ENCODE results near the gene PTPRN2. TPM values are rescaled to one million over a fixed set of nuclear protein-coding genes. Genes with fewer than 3 reads are reported as not detected.
"Not testable (repeated sequence)": the region's sequence is repeated elsewhere in the genome, so short reads cannot be mapped to it uniquely, and the experiment has no call there.

The PTPRN2 gene
- total RNA-seq, 2 experiments from 2014 or later, result 4.7 to 4.8 TPM

DNA sequence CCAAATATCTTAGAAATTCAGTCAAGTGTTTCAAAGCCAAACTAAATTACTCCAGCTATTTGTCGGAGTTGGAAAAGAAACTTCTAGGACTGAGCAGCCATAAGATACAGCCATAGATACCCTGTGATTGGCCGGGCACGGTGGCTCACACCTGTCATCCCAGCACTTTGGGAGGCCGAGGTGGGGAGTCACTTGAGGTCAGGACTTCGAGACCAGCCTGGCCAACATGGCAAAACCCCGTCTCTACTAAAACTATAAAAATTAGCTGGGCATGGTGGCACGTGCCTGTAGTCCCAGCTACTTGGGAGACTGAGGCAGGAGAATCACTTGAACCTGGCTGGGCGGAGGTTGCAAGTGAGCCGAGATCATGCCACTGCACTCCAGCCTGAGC lies 607.3 kb downstream of the PTPRN2 start:
- H3K27ac Mint-ChIP-seq; POLR2A ChIA-PET; CTCF ChIA-PET; DNase-seq; H3K4me3 Mint-ChIP-seq; H3K4me1 Mint-ChIP-seq; H3K36me3 Mint-ChIP-seq (ENCODE audit: low read depth); H3K27me3 Mint-ChIP-seq: not testable (repeated sequence)
- peaks cover 13% of the 10 kb centered on the region for H3K9me3 Mint-ChIP-seq

DNA sequence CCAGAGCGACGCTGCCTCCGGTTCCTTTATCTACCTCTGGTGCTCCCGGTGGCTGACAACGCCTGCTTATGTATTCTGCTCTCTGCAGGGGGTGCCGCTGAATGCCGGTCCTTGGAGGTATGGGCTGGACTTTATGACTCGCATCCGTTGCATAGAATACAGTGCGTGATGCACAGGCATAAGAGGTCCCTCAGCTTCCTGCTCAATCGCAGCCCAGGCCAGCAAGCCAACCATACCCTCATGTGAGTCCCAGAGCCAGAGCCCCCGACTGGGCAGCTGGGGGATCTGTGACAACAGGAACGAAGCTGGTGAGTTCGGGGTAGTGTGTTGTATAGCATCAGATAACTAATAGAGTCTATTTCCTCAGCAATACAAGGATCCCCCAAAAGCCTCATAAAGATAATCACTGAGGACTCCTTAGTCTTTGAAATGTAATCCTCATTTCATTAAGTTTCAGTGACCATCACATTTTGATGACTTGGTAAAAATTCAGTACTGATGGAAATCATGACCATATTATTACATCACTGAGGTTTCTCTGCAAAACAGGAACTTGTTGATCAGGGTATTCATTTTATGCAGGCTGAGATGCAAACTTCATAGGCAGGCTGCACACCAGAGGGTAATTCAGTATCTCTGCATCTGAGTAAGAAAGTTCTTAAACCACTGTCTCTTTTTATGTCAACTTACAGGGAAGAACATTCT lies 607.8 kb downstream of the PTPRN2 start:
- H3K4me1 Mint-ChIP-seq, result no peaks in the 10 kb centered on the region
- H3K36me3 Mint-ChIP-seq (ENCODE audit: low read depth), result no peaks in the 10 kb centered on the region
- H3K4me3 Mint-ChIP-seq, result no peak overlapping the region
- ChIA-PET POLR2A (no interaction called here), CTCF (no interaction called here)
- no peak overlapping the region for H3K27ac Mint-ChIP-seq
- H3K27me3 Mint-ChIP-seq, result no peaks in the 10 kb centered on the region
- no peak for DNase-seq
- H3K9me3 Mint-ChIP-seq, result peaks cover 17% of the 10 kb centered on the region

DNA sequence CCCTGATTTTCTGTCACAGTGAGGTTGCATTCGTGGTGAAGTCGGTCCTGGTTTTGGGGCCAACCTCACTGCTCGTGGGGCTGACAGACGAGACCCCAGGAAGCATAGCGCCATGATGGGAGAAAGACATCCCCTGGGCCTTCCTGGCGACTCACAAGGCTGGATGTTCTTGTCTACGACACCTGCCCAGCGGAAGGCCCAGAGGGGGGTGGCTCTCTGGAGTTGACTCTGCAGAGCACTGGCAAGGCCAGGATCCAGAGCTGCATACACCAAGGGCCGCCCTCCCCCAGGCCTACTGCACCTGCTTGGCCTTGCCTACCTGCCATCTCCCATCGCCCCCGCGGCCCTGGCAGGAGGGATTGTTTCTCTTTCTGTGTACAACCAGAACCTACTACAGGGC lies 608.9 kb downstream of the PTPRN2 start:
- Mint-ChIP-seq H3K27me3 (no peaks in the 10 kb centered on the region), H3K9me3 (peaks cover 19% of the 10 kb centered on the region), H3K4me1 (no peaks in the 10 kb centered on the region), H3K27ac (no peak overlapping the region), H3K36me3 (ENCODE audit: low read depth) (no peaks in the 10 kb centered on the region), H3K4me3 (no peak overlapping the region)
- no peak for DNase-seq
- POLR2A ChIA-PET, result no interaction called here
- CTCF ChIA-PET, result no interaction called here

DNA sequence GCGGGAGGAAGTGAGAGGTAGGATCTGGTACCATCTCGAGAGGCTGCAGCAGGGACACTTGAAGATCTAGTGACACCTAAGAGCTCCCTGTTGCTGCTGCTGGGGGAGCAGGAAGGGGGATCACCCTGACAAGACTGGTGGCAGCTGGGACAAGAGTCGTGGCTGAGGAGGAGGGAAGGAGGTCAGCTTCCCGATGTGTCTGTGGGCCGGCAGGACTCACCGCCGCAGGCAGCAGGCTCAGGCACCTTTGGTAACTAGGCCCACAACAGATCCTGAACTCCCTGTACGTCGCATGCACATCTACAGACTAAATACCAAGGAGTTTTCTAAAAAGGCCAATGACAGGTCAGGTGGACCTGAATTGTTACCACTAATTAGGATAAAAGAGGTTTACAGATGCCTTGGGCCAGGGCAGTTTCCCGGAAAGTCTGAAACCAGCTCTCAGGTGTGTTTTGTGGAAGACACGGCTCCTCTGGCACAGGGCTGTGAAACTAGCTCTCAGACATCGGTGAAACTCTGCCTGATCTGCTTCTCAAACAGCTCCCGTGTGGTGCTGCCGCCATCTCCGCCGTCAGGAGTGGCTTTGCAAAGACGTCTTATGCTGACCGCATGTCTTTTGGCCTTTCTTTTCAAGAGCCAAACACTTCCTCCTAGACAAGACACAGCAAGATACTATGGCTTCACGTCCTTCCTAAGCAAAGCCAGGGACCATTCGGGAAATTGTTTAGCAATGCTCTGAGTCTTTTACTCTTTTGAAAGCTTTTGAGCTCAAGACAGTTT lies 609.7 kb downstream of the PTPRN2 start:
- CTCF ChIA-PET, result no interaction called here
- H3K27ac Mint-ChIP-seq, result no peak overlapping the region
- no peak for DNase-seq
- POLR2A ChIA-PET, result no interaction called here
- no peaks in the 10 kb centered on the region for H3K27me3 Mint-ChIP-seq
- no peak overlapping the region for H3K4me3 Mint-ChIP-seq
- no peaks in the 10 kb centered on the region for H3K36me3 Mint-ChIP-seq (ENCODE audit: low read depth)
- peaks cover 19% of the 10 kb centered on the region for H3K9me3 Mint-ChIP-seq
- H3K4me1 Mint-ChIP-seq, result no peaks in the 10 kb centered on the region

DNA sequence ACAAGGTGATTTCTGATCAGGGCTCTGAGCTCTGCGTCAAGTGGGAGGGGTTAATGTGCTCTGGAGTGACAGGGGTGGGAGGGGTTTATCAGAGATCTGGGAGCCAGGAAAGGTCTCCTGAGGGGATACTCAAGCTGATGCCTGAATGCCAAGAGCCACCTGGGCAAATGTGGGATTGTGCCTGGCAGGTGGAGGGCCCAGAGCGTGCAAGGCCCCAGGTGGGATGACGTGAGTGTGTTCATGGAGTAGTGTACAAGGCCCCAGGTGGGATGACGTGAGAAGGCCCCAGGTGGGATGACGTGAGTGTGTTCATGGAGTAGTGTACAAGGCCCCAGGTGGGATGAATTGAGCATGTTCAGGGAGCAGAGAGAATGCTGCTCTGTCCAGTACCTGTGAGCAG lies 610.3 kb downstream of the PTPRN2 start:
- no peaks in the 10 kb centered on the region for H3K27me3 Mint-ChIP-seq
- peaks cover 19% of the 10 kb centered on the region for H3K9me3 Mint-ChIP-seq
- no peaks in the 10 kb centered on the region for H3K36me3 Mint-ChIP-seq (ENCODE audit: low read depth)
- no peaks in the 10 kb centered on the region for H3K4me1 Mint-ChIP-seq
- no peak overlapping the region for H3K4me3 Mint-ChIP-seq
- no peak for DNase-seq
- H3K27ac Mint-ChIP-seq, result no peak overlapping the region
- POLR2A ChIA-PET, result no interaction called here
- CTCF ChIA-PET, result no interaction called here

DNA sequence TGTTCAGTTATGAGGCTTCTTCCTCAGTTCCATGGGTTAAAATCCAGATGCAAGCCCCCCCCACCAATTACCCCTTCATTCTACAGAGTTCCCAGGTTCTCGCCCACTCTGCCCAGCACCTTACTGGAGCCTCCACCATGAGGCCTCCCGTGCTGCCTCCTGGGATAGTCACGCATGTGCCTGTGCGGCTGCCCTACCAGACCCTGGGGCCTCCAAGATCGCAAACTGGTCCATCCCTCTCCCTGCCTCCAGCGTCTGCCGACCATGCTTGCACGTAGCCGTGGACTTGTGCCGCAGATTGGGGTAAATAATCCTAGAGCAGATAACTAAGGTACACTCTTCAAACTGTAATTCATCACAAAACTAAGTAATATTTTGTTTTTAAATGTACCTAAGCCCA lies 611.2 kb downstream of the PTPRN2 start:
- peaks cover 26% of the 10 kb centered on the region for H3K9me3 Mint-ChIP-seq
- H3K4me1 Mint-ChIP-seq, result no peaks in the 10 kb centered on the region
- ChIA-PET POLR2A (no interaction called here), CTCF (no interaction called here)
- no peaks in the 10 kb centered on the region for H3K27me3 Mint-ChIP-seq
- no peak overlapping the region for H3K4me3 Mint-ChIP-seq
- H3K27ac Mint-ChIP-seq, result no peak overlapping the region
- no peak for DNase-seq
- no peaks in the 10 kb centered on the region for H3K36me3 Mint-ChIP-seq (ENCODE audit: low read depth)

DNA sequence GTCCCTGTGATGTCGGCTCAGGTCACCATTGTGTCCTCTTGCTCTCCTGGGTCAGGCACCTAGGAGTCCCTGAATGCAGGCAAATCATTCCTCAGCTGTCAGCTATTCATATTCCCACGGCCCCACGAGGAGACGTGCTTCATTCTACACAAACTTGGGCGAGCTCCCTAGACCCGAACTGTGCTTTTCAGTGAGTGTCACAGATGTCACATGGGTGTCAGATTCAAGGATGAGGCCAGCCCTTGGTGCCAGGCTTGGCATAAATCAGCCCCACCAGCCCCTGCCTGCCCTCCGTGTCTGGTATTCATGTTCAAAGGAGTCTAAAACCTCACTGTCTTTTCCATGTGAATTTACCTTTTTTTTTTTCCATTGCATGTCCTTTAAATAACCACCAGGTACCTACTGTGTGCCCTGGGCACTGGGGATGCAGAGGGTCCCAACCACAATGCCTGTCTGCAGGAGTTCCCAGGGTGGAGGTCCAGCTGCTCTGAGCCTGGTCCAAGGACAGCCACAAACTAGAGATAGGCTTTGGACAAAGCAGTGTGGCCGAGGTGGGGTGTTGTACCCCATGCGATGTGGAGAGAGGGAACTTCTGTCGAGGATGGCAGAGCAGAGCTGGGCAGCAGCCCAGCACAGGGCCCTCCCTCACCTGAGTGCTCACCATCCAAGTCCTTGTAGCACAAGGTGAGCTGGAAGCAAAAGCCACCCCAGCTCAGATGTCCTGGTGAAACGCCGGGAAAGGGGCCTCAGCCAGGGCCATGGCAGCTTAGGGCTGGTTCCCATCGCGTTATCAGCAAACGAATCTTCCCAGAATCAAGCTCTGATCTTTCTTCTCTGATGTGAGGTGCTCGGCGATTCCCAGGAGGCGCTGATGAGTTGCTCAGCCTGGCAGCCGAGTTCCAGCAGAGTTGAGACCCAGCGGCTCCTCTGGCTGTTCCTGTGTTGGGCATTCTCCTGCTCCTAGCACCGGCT lies 611.9 kb downstream of the PTPRN2 start:
- Mint-ChIP-seq H3K27ac (no peak overlapping the region), H3K4me1 (no peaks in the 10 kb centered on the region), H3K4me3 (no peak overlapping the region), H3K27me3 (no peaks in the 10 kb centered on the region), H3K9me3 (peaks cover 29% of the 10 kb centered on the region), H3K36me3 (ENCODE audit: low read depth) (no peaks in the 10 kb centered on the region)
- CTCF ChIA-PET, result no interaction called here
- POLR2A ChIA-PET, result no interaction called here
- no peak for DNase-seq

DNA sequence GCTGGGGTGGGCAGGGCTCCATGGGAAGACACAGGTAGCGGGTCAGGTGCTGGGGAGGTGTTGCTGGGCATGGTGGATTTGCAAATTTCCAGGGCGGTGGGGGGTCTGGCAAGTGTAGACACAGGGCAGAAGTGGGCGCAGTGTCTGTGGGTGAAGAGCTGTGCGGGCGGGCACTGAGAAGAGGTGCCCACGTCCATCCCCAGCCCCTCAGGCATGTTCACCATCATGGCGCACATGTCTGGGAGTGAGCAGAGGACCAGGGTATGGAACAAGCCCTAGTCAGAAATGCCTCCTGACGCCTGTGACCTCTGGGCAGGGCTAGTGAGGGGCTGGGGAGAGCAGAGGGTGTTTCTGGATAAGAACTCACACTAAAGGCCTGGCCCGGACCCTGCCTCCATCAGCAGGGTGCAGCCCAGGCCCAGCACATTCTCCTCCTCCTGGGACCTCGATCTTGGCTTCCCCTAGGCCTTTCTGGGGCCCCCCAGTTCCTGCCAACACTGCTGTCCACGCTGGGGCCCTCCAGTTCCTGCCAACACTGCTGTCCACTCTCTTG lies 612.9 kb downstream of the PTPRN2 start:
- no peaks in the 10 kb centered on the region for H3K27me3 Mint-ChIP-seq
- H3K9me3 Mint-ChIP-seq, result peaks cover 35% of the 10 kb centered on the region
- no peaks in the 10 kb centered on the region for H3K4me1 Mint-ChIP-seq
- no peak for DNase-seq
- H3K27ac Mint-ChIP-seq, result no peak overlapping the region
- H3K36me3 Mint-ChIP-seq (ENCODE audit: low read depth), result no peaks in the 10 kb centered on the region
- no peak overlapping the region for H3K4me3 Mint-ChIP-seq
- ChIA-PET CTCF (no interaction called here), POLR2A (no interaction called here)

DNA sequence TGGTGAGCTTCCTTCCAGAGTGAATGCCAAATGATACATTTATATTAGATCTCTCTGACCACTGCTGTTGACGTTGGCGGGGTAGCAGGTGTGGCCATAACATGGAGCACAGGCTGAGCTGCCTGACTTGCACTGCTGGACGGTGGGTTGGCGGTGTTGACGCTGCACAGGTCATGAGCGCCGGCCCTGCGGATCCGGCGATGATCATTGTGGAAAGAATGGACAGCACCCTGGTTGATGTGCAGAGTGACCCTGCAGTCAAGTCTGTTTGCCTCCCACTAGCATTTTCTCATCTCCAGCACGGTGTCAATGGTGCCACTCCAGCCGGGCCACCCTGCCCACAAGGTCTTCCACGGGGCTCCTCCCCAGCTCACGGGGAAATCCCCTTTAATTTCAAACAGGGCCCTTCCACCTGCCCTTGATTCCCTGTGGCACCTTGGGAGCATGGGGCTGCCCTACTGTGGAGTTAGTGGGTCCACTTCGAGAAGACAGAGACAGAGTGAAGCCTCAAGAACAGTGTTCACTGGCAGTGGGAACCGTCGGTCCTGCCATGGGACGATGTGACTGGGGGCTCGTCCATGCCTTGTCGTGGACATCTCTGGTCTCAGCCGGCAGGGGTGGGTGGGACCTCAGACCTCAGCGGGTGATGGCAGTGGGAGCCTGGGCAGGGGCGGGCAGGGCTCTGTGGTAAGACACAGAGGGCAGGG lies 613.5 kb downstream of the PTPRN2 start:
- H3K27ac Mint-ChIP-seq, result no peak overlapping the region
- no peaks in the 10 kb centered on the region for H3K27me3 Mint-ChIP-seq
- DNase-seq, result no peak
- H3K4me3 Mint-ChIP-seq, result no peak overlapping the region
- no peaks in the 10 kb centered on the region for H3K36me3 Mint-ChIP-seq (ENCODE audit: low read depth)
- ChIA-PET POLR2A (no interaction called here), CTCF (no interaction called here)
- H3K9me3 Mint-ChIP-seq, result peaks cover 35% of the 10 kb centered on the region
- no peaks in the 10 kb centered on the region for H3K4me1 Mint-ChIP-seq

DNA sequence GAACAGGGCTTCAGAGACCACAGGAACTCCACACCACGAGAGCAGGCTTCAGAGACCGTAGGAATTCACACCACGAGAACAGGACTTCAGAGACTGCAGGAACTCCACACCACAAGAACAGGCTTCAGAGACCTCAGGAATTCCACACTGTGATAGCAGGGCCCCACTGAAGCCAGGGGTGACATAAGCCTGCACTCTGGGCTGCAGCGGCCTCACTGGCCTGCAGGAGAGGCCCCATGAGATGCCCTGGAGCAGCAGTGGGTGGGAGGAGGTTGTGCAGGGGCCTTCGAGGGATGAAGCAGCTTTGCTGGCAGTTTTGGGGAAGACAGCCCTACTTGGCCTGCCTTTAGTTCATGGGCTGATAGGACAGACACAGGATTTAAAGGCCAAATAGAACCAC lies 614.7 kb downstream of the PTPRN2 start:
- H3K4me1 Mint-ChIP-seq, result no peaks in the 10 kb centered on the region
- no peak for DNase-seq
- H3K4me3 Mint-ChIP-seq, result no peak overlapping the region
- no peaks in the 10 kb centered on the region for H3K36me3 Mint-ChIP-seq (ENCODE audit: low read depth)
- no peak overlapping the region for H3K27ac Mint-ChIP-seq
- H3K9me3 Mint-ChIP-seq, result peaks cover 39% of the 10 kb centered on the region
- POLR2A ChIA-PET, result no interaction called here
- H3K27me3 Mint-ChIP-seq, result no peaks in the 10 kb centered on the region
- CTCF ChIA-PET, result no interaction called here

DNA sequence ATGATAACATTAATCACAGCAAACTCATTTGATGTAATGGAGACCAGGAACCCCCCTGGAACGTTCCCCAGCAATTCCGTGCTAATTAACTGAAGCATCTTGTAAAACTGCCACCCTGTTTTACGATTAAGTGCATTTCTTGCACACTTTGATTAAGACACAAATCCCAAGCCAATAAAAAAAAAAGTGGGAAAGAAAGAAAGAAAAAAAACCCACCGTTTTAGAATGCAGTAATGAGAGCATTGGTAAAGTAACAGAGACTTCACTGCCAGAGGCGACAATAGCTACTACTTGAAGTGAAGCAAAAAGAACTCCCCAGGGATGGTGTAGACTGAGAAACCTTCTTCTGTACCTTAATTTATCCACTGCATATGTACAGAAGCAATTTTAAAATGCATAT lies 616.1 kb downstream of the PTPRN2 start:
- POLR2A ChIA-PET, result no interaction called here
- Mint-ChIP-seq H3K9me3 (peaks cover 37% of the 10 kb centered on the region), H3K27me3 (no peaks in the 10 kb centered on the region), H3K36me3 (ENCODE audit: low read depth) (no peaks in the 10 kb centered on the region), H3K4me3 (no peak overlapping the region), H3K4me1 (no peaks in the 10 kb centered on the region), H3K27ac (no peak overlapping the region)
- DNase-seq, result no peak
- CTCF ChIA-PET, result no interaction called here

DNA sequence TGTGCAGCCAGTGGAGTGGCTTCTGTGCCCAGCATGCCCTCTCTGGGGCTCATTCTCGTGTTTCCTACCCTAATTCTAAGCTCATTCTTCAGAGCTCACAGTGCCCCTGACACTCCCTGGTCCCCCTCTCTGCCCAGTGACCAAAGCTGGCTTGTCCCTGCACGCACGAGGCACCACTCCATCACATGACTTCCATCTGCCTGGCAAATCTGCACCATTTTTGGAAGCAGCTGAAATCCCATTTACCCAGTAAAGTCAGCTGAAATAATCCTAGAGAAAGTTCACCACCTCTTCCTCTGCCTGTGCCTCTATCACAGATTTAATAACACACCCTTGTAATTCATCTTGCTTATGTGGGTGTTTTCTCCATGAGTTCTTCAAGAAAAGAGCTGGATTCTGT lies 616.9 kb downstream of the PTPRN2 start:
- H3K27me3 Mint-ChIP-seq, result no peaks in the 10 kb centered on the region
- DNase-seq, result no peak

DNA sequence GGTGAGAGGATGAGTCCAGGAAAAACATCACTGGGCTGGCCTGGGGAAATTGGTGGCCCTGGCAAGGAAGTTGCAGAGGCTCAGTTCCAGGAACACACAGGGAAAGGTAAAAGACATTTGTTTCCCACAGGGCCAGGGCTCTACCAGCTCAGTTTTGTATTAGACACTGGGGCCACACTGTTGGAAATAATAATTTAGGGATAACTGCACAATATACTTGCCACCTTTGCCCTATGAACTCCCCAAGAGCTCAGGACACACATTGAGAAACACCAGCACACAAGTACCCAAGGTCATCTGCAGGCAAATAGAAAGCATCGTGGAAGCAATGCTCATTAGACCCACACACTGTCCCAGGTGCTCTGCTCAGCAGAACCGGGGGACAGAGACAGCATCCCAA lies 617.6 kb downstream of the PTPRN2 start:
- CTCF ChIA-PET, result no interaction called here
- Mint-ChIP-seq H3K36me3 (ENCODE audit: low read depth) (no peaks in the 10 kb centered on the region), H3K27me3 (no peaks in the 10 kb centered on the region), H3K4me1 (no peaks in the 10 kb centered on the region), H3K4me3 (no peak overlapping the region), H3K9me3 (peaks cover 28% of the 10 kb centered on the region), H3K27ac (no peak overlapping the region)
- POLR2A ChIA-PET, result no interaction called here
- DNase-seq, result no peak

More for the DNA sequence above, 616.9 kb downstream of the PTPRN2 start:
- Mint-ChIP-seq H3K4me3 (no peak overlapping the region), H3K4me1 (no peaks in the 10 kb centered on the region), H3K9me3 (peaks cover 32% of the 10 kb centered on the region), H3K27ac (no peak overlapping the region), H3K36me3 (ENCODE audit: low read depth) (no peaks in the 10 kb centered on the region)
- CTCF ChIA-PET, result no interaction called here
- POLR2A ChIA-PET, result no interaction called here
